DND-41 (cell line): ENCODE data around the gene THNSL1.

Source experiments
- CTCF ChIP-seq: IDR thresholded peaks from 2 replicates; pipeline ENCODE4 v1.5.1; 2012; ENCODE audit warnings: borderline replicate concordance, low read length, moderate library complexity, mild to moderate bottlenecking; ENCODE audit not compliant: poor library complexity, severe bottlenecking; ENCODE audit errors: extremely low read depth
- EZH2 ChIP-seq: IDR thresholded peaks from 3 replicates; pipeline ENCODE4 v1.6.1; 2012; ENCODE audit warnings: borderline replicate concordance, low read depth, mild to moderate bottlenecking, moderate library complexity, low read length, inconsistent platforms; ENCODE audit not compliant: severe bottlenecking

GRCh38 chr10:24979685-24980084, 36.7 kb upstream of the THNSL1 start:
- no peak for TF ChIP-seq EZH2
- no peak for TF ChIP-seq CTCF
